Kidney tubule cell (primary cell): Measurements from ENCODE around the gene RAB3A.
"Not testable (repeated sequence)": the region's sequence is repeated elsewhere in the genome, so short reads cannot be mapped to it uniquely, and the experiment has no call there.

Experiments used
- DNase-seq: peaks from one replicate; pipeline ENCODE4 v3.0.0-alpha.2; 2018; ENCODE audit warnings: low spot score

Gene RAB3A

DNA sequence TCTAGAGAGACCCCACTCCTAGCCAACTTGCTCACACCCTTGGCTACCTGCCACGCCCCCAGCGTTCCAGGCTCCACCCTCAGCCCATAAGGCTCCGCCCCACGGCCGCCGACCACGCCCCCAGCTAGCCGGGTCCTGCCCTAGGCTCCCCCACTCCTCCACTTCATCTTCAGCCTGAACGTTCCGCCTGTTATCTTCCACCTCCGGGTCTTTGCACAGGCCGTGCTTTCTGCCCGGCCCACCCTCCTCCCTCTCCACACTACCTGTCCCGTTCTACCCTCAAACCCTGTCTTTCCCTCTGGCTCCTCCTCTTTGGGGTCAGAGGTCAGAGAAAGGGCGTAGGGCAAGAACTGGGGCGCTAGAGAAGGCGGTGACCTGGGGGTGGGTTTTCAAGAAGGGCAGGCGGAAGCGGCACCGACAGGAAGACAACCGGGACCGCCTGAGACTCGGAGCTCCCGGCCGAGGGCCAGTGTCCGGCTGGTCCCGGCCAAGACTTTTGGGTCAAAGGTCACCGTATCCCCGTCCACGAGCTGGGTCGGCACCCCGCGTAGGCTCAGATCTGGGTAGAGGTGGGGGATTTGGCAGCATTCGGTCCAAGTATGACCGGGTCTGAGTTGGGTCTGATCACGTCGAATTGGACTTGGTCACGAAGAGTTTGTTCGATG is 20.1 kb upstream of the RAB3A start:
- DNase-seq, result no peak

DNA sequence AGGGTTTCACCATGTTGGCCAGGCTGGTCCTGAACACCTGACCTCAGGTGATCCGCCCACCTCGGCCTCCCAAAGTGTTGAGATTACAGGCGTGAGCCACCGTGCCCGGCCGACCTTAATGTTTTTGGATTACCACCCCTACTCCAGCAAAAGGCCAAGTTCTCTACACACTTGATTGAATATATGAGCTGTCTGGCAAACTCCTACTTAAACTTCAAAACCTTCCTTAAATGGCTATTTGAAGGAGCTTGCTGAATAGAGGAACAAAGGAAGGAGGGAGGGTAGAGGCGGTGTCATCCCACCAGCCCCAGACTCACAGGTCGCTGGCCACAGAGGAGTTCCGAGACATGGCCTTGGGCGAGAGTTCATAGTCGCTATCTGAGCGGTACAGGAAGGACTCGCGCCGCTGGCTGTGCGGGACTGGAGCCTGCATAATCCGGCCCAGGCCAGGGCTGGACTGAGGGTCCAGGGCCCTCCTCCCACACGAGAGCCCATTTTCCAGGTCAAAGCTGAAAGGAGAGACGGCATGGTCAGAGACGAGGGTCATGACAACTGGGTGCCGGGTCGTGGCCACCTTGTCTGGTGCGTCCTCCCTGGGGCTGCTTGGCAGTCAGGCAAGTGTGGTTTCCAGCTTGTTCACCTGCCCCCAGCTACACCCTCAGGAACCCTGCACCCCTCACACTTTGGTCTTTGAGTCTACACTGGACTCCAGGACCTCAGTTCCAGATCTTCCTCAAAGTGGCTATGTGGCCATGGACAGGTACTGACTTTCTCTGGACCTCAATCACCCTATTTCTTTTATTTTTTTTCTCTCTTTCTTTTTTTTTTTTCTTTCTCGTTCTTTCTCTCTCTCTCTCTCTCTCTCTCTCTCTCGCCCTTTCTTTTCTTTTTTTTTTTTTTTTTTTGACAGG is 18.2 kb upstream of the RAB3A start:
- DNase-seq, result no peak

DNA sequence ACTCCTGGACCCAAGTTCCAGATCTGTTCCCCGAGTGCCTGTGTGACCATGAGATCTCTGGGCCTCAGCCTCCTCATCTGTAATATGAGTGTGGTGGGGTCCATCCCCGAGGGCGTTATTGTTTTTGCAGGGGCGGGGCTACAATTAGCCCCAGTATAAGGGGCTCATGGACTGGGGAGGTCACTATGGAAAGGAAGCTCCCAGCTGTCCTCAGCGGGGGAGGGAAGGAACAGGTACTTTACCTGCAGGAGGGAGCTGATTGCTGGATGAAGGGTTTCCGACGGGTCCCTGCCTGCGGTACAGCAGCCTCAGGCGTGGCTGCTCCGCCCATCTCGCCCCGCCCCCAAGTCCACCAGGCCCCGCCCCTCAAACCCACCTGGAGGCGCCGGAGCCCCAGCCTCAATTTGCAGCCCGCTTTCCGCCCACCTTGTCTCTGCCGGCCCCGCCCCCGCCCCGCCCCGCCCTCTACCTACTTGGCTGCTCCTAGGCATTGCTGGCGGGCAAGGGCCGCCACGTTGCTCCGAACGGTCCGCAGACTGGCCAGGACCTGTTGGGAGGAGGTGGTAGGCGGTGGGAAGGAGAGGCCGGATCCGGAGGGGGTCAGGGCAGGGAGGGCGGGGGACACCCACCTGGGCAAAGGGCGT is 16.9 kb upstream of the RAB3A start:
- no peak for DNase-seq

DNA sequence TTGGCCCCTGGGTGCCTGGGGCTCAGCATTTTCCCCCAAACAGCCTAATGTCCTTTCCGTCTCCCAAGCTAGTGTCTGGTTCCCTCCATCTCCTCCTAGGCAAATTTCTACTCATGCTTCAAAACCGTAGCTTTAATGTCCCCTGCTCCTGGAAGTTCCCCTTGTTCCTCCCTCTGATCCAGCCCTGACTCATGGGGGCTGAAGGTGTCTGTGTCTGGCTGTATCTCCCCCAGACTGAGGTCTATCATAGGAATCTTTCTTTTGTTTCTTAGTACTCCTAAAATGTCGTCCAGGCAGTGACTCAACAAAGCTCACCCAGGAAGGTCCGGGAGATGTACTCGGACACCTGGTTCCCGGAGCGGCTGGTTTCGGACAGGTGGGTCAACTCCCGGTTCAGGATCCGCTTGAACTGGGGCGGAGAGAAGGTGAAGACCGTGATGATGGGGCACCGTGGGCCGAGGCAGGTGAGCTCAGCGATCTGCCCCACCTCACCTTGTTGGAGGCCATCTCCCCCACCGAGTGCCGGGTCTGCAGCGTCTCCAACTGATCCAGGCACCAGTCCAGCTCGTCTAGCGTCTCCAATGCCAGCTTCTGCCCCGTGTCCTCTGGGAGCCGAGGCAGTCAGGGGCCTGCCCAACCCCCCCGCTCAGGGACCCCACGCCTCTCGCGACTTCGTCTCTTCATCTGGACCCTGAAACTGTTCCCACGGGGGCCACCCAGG is 16.2 kb upstream of the RAB3A start:
- no peak for DNase-seq

DNA sequence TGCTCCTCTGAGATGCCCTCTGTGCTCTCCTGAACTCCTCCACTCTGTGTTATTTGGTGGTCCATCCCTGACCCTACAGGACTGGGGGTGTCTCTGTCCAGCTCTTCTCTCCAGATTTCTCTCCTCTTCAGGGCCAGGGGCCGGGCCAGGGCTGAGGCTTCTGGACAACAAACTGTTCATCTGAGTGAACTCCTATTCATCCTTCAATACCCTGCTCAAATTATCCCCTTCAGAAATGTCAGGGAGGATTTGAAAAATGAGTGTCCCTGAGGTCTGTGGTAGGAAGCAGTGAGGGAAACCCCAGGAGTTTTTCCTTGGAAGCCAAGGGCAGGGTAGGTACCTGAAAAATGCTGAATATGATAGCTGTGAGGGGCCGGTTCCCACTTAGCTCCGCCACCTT is 14.8 kb upstream of the RAB3A start:
- DNase-seq, result no peak

DNA sequence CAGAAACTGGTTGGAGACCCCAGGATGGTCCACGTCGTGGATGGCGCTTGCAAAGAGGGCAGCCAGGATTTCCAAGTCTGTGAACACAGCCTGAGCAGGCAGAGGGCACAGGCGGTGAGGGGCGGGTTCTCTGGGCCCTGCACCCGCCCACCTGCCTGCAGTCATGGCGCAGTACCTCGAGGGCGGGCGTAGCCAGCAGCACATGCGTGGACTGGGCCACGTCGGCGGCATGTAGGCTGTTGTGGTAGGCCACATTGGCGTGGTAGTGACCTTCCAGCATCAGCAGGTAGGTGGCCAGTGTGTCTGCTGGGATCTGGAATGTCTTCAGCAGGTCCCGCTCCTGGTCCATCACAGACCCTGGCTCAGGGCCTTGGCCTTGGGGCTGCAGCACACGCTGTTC is 14.3 kb upstream of the RAB3A start:
- no peak for DNase-seq

DNA sequence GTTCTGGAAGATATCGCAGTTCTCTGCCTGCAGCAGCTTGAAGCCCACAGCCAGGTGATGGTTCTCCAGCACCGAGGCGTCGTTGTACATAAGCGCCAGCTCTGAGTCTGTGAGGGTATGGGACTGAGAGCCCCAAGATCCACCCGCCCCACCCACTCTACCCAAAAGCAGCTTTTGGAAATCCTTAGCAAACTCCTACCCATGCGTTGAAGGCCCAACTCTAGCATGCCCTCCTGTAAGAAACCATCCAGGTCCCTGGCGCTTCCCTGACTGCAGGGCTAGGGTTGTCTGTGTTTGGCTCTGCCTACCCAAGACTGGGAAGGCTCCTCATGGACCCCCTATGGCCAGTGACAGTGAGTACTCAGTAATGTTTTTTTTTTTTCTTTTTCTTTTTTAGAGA is 12.9 kb upstream of the RAB3A start:
- no peak for DNase-seq

DNA sequence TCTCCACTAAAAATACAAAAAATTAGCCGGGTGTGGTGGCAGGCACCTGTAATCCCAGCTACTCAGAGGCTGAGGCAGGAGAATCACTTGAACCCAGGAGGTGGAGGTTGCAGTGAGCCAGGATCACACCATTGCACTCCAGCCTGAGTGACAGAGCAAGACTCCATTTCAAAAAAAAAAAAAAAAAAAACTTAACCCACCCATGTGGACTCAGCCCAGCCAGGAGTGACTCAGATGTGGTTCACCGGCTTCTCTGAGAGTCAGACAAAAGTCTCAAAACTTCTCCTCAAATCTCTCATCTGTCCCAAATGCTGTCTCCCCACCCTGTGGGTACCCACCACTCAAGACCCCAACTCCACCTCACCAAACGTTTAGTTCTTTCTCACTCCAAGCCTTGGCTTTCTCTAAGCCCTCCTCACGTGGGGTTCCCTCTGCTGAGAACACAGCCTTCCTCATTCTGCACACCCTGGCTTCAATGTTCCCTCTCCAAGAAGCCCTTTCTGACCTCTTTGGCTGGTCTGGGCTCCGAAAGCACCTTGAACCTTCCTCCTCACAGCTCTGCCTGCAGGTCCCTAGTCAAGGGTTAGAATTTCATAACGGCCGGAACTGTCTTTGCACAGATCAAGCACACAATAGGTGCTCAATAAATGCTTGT is 11.1 kb upstream of the RAB3A start:
- DNase-seq, result peak; percentile 42

- DNase-seq, result no peak
These were observed 7.8 kb upstream of the RAB3A start for GRCh38 chr19:18211683-18212082.

DNA sequence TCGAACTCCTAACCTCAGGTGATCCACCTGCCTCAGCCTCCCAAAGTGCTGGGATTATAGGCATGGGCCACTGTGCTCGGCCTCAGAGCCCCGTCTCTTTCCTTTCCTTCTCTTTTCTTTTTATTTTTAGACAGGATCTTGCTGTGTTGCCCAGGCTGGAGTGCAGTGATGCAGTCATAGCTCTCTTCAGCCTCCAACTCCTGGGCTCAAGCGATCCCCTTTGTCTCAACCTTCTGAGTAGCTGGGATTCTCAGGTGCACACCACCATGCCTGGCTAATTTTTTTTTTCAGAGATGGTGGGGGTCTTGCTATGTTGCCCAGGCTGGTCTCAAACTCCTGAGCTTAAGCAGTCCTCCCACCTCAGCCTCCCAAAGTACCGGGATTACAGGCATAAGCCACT is 6.1 kb upstream of the RAB3A start:
- not testable (repeated sequence) for DNase-seq

DNA sequence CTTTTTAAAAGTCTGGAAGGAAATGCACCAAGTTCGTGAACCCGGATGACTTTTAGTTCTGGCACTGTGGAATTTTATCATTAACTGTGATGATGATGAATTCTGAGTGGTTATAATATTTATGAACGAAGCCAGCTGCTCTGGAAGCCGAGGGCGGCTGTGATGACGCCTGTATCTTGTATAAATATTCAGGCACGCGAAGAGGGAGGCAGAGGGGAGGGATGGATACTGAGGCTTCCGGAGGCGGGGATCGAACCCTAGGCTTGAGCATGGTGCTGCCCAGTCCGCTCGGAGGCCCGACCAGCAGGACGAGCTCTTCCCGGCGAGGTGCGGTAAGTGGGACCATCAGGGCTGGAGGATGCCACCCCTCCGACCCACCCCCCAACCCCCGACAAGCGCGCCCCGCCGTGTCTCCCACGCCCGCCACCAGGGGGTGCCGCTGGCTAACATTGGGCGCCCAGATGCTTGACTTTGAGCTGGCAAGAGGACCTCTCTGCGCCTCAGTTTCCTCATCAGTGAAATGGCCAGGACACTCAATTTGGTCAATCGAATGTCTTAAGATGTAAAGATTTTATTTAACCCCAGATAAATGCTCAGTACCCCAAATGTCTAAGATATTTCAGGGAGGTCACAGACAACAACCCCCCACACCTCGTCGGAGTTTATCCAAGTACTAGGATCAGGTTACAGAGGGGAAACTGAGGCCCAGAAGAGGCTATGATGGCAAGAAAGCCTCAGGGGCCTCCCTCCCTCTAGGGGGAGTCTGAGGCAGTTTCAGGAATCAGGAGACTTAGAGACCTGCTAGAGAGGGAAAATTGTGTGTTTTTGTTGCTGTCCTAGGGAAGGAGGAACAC is 4.5 kb upstream of the RAB3A start:
- DNase-seq, result no peak

DNA sequence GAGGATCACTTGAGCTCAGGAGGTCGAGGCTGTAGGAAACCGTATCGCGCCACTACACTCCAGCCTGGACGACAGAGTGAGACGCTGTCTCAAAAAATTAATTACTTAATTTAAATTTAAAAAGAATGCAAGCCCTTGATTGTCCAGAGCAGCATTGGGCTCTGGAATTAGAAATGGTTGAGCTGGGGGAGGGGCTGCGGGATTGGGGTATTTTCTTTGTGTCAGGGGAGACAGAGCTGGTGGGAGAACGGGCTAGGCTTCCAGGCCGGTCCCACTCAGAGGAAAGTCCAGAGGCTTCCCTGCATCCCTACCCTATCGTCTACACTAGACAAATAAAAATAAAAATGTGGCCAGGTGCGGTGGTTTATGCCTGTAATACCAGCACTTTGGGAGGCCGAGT is 2.2 kb upstream of the RAB3A start:
- no peak for DNase-seq

- DNase-seq, result peak; percentile 46
These were observed 1.5 kb upstream of the RAB3A start for GRCh38 chr19:18205200-18205892.

DNA sequence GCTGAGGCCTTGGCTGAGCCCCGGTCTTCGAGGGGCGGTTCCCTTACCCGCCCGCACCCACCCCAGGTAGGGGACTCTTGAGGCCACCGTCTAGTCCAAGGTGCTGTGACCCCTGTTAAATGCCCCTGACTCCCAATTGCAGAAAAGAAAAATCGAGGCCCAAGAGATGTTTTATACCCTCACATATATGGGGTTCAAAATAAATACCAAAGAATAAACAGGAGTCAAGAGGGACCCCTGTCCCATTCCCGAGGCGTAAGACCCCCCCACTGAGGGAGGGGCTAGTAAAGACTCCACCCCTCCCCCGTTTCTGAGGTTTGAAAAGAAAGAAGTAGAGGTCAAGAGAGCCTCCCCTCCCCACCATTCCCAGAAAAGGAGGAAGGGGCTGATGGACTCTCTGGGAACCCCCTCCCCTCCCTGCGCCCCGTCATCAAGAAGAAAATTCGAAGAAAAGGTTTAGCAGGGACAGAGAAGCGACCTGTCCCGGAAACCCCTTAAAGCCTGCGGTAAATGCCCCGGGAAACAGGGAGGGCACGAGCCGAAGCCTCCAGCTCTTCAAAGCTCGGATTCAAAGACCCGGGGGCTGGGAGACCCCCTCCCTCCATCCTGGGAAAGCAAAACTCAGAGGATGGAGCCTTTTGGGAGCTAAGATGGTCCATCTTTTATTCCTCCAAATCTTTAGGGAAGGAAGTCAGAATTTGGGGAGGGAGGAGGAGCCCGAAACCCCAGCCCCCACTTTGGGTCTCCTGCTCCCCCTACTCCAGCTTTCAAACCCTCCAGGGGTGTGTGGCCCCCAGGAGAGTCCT is 755 bp upstream of the RAB3A start:
- no peak for DNase-seq

- no peak for DNase-seq
These were observed 407 bp downstream of the RAB3A start for GRCh38 chr19:18203408-18203862.

- DNase-seq, result no peak
These were observed 949 bp downstream of the RAB3A start for GRCh38 chr19:18202778-18203407.

DNA sequence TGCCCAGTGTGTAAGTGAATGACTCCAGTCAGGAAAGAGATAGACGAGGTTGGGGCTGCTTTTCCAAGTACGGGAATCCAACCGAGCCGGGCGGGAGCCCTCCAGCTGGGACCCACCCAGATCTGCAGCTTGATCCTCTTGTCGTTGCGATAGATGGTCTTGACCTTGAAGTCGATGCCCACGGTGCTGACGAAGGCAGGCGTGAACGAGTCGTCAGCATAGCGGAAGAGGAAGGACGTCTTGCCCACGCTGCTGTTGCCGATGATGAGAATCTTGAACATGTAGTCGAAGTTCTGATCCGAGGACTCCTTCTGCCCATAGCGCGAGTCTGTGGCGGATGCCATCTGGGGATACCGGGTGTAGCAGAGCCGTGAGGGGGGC is 1.5 kb downstream of the RAB3A start:
- no peak for DNase-seq

DNA sequence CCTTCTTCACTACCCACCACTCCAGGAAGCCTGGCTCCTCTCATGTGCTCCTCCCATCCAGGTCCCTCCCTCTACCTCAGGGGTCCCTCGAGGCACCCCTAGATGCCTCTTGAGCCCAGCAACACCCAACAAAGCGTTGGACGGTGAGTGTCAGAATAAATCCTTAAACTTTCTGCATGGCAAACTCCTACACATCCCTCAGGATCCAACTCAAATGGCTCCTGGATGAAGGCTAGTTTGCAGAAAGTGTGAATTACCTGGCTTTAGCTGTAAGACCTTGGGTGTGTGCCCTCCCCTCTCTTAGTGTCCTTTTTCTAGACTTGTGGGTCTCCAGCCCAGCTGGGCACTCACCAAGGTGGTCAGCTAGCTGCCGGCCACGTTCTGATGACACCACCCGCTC is 5.5 kb downstream of the RAB3A start:
- DNase-seq, result no peak

DNA sequence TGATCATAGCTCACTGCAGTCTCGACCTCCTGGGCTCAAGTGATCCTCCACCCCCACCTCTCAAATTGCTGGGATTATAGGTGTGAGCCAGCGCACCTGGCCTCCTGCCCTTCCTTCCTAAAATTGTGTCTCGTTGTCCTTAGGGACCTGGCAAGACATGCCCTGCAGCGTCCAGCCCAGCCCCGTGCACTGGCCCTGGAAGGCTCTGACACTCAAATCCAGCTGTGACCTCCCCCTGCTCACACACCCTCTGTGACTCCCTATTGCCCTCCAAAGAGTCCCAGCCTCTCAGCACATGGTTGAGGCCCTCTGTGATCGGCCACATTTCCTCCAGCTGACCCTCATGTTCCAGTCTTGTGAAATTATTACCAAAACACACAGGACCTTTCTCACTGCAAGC is 5.9 kb downstream of the RAB3A start:
- DNase-seq, result no peak
